BJ (cell line): Measurements from ENCODE around the gene RBBP8NL. TPM values are rescaled to one million over a fixed set of nuclear protein-coding genes. Genes with fewer than 3 reads are reported as not detected.

Experiments used
- CTCF ChIA-PET: fragments of 350-600 bp; formaldehyde crosslinking; extraction: SDS; loops from one replicate; lab custom pipeline; 2021; ENCODE audit warnings: antibody characterized with exemption, inconsistent platforms; lab: Yijun Ruan, JAX
- POLR2A ChIA-PET: fragments of 300-600 bp; sonication (Branson Sonifier 250); formaldehyde crosslinking; extraction: SDS; loops from one replicate; lab custom pipeline; 2021; ENCODE audit warnings: antibody characterized with exemption; lab: Charles Lee
- DNase-seq: peaks from one replicate; pipeline ENCODE4 v3.0.0-alpha.2; 2011; ENCODE audit warnings: low read depth
- H3K27me3 ChIP-seq: 2 replicates; pipeline ENCODE4 v1.6.0; 2011; ENCODE audit warnings: low read length; ENCODE audit not compliant: control insufficient read depth, insufficient read depth
- H3K36me3 ChIP-seq: 2 replicates; pipeline ENCODE4 v1.5.1; 2011; ENCODE audit warnings: low read length; ENCODE audit not compliant: control insufficient read depth, insufficient read depth
- H3K4me3 ChIP-seq: 2 replicates; pipeline ENCODE4 v1.5.1; 2011; ENCODE audit warnings: low read depth, mild to moderate bottlenecking, control low read depth, low read length
- polyA plus RNA-seq: library from polyadenylated mRNA; depleted of rRNA; stranded (reverse); fragments of >200 nt; gene quantifications from 2 replicates; pipeline ENCODE4 v1.2.3, GENCODE V29; 2011
- TF ChIP-seq, protein P1 (sequence below): IDR thresholded peaks from 2 replicates; pipeline ENCODE4 v1.5.1; 2011; ENCODE audit warnings: low read depth, mild to moderate bottlenecking, control low read depth, inconsistent platforms, low read length, moderate library complexity; ENCODE audit not compliant: insufficient read depth

The RBBP8NL gene
- polyA plus RNA-seq, 1 experiment = not detected

DNA sequence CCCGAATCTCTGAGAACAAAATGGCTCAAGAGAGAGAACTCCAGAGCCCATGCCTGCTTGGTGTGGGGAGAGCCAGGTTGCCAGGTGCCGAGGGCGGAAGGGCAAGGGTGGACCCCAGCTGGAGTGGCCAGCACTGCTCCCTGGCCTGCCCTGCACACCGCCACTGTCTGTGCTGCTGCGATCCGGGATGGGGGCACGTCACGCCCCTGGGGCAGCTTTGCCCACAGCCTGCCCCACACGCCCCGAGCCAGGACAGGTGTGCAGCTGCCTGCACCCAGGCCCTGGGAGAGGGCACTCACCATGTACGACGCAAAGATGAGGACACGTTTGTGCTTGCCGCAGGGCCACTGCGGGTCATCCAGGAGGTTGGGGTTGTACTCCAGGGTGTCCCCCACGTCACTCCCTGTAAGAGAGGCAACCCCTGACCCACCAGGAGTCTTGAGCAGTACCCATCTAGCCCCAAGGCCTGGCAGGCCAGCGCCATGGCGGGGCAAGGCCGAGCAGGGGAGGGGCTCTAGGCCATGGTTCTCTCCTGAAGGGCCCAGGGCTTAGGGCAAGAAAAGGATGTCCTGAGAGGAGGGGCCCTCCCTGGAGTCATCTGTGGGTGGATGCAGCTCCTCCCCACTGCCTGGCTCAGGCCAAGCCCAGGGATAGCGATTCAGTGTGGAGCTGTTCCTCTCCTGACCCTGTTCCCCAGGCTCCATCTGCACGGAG lies 34.6 kb downstream of the RBBP8NL start:
- ChIA-PET POLR2A (no interaction called here), CTCF (interaction anchor here (1.4 kb wide), 1 partner anchor 399 kb away, joined by 3 read pairs; no protein-coding TSS in a partner anchor)
- Histone ChIP-seq H3K27me3 (no peaks in the 10 kb centered on the region), H3K4me3 (no peak overlapping the region), H3K36me3 (peaks cover 34% of the 10 kb centered on the region)
- DNase-seq = no peak
- TF ChIP-seq, protein P1, sequence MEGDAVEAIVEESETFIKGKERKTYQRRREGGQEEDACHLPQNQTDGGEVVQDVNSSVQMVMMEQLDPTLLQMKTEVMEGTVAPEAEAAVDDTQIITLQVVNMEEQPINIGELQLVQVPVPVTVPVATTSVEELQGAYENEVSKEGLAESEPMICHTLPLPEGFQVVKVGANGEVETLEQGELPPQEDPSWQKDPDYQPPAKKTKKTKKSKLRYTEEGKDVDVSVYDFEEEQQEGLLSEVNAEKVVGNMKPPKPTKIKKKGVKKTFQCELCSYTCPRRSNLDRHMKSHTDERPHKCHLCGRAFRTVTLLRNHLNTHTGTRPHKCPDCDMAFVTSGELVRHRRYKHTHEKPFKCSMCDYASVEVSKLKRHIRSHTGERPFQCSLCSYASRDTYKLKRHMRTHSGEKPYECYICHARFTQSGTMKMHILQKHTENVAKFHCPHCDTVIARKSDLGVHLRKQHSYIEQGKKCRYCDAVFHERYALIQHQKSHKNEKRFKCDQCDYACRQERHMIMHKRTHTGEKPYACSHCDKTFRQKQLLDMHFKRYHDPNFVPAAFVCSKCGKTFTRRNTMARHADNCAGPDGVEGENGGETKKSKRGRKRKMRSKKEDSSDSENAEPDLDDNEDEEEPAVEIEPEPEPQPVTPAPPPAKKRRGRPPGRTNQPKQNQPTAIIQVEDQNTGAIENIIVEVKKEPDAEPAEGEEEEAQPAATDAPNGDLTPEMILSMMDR = no peak

DNA sequence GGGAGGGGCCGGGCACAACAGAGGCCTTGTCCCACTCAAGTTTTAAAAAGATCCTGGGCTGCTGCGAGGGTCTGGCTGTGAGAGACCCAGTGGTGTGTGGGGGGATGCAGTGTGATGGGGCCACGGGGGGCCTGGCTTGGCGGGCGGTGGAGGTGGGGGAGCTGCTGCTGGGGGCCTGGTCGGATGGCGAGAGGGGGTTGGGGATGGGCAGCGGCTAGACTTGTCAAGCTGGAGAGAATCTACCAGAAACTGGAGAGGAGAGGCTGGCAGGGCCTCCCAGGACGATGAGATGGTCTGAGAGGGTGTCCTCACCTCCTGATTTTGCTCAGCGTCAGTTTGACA lies 35.3 kb downstream of the RBBP8NL start:
- POLR2A ChIA-PET = no interaction called here
- CTCF ChIA-PET = interaction anchor here (1.4 kb wide), 1 partner anchor 9 kb away, joined by 4 read pairs; no protein-coding TSS in a partner anchor
- Histone ChIP-seq H3K36me3 (peaks cover 34% of the 10 kb centered on the region), H3K27me3 (no peaks in the 10 kb centered on the region), H3K4me3 (no peak overlapping the region)
- no peak for DNase-seq
- TF ChIP-seq, protein P1 = no peak

DNA sequence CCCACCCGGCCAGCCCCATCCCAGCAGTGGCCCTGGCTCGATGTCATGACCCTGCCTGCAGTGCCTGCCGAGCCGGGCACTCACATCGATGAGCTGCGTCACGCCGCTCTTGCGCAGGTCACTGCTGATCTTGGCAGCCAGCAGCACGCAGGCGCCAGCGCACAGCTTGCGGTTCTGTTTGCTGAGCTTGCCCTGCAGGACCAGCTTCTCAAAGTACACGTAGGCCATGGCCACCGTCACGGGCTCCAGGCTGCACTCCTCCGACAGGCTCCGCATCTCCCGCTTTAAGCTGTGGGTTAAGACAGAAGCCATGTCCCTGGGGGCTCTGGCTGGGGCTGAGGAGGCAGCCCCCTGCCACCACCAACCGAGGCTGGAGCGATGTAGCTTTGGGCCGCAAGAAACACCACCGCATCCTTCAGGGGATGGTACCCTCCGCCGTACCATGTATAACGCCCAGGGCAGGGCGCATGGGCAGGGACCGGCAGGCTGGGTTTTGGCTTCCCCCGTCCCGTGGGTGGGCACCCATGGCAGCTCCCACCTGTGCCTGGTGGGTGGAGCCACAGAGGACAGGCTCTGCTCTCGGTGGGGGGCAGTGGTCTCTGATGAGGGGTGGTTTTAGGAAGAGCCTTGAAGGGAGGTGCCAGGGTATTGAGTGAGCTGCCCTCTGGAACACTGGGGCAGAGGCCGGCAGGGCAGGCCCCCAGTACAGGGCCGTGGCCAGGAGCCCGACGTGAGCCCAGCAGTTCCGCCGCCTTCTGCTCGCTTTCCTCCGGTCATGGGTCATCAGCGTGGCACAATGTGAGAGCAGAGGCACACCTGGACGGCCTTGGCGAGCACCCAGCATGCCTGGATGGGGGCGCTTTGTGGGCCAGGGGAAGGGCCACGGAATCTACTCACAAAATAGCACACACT lies 35.9 kb downstream of the RBBP8NL start:
- POLR2A ChIA-PET = interaction anchor here (0.6 kb wide), 1 partner anchor 24 kb away, joined by 3 read pairs; no protein-coding TSS in a partner anchor
- Histone ChIP-seq H3K36me3 (peaks cover 32% of the 10 kb centered on the region), H3K27me3 (no peaks in the 10 kb centered on the region), H3K4me3 (no peak overlapping the region)
- CTCF ChIA-PET = interaction anchor here (0.8 to 1.9 kb wide), 3 partner anchors 9 to 23 kb away, joined by 4 to 5 read pairs (median 4); no protein-coding TSS in a partner anchor
- TF ChIP-seq, protein P1 = no peak
- DNase-seq = no peak

DNA sequence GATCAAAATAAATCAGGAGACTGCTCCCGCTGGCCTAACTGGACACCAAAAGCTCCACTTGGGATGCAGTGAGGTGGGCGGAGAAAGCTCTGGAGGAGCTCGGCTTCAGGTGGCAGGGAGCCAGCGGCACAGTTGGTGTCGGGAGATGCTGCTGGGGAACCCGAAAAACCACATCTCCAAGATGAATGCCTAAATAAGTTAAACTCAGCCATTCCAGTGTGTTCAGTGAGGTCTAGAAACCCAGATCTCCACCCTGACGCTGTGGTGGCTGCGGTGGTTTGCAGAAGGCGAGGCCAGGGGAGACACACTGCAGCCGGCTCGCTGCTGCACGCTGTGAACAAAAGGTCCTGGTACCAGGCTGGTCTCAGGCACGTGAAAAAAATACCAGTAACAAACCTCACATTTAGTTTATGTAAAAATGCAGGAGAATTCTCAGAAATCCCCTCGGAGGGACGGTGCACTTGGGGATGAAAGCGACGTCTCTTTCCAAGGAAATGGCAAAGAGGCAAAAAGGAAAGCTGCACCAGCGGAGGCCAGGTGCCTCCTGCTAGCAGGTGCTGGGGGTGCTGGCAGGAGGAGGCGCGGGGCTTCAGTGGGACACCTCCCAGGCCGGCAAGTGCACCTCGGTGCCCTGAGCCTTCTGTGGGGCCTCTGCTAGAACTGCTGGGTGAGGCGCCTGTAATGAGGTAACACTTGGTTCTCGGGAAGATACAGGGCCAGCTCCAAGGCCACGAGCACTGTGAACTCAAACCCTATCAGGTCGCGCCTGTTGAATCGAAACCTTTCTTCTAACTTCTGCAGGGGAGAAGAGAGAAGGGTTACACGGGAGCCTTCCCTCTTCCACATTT lies 36.8 kb downstream of the RBBP8NL start:
- DNase-seq = no peak
- ChIA-PET POLR2A (interaction anchor here (0.6 kb wide), 1 partner anchor 23 kb away, joined by 3 read pairs; no protein-coding TSS in a partner anchor), CTCF (interaction anchor here (0.8 to 2.1 kb wide), 5 partner anchors 8 to 22 kb away, joined by 4 to 5 read pairs (median 4); no protein-coding TSS in a partner anchor)
- TF ChIP-seq, protein P1 = no peak
- Histone ChIP-seq H3K36me3 (peaks cover 31% of the 10 kb centered on the region), H3K4me3 (no peak overlapping the region), H3K27me3 (no peaks in the 10 kb centered on the region)
